GM18868 (cell line): ENCODE measurements around the gene SIAH2.

Experiments
- ATAC-seq: cut with Tn5 transposase; IDR thresholded peaks from one replicate; pipeline ENCODE4 v1.9.1; 2021; ENCODE audit warnings: mild to moderate bottlenecking, moderate library complexity; ENCODE audit not compliant: unreplicated experiment

The SIAH2 gene

DNA sequence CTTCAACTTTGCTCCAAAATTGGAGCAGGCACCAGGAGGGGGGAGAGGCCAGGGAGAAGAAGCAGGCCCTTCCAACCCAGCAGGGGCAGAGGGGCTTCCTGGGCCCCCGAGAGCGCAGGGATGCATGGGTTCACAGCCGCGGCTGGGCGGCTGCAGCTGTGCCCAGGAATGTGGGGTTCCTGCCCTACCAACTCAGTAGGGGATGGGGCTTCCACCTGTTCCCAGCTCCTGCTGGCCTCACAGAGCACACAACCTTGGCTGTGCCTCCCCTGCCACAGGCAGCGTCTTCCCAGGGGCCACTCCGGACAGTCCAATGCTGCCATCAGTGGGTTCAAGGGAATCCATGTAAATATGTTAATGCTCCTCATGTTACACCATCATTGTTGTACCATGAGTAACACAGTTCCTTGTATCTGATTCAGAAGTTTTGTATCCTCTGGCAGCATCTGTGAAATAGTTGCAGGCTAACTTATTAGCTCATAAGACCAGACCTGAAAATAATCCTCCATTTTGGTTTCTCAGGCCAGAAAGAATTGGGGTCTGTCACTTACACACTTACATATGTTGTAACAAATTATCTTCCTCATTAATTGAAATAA, 12.1 kb upstream of the SIAH2 start:
- ATAC-seq: no peak

- no peak for ATAC-seq
These were observed 10.7 kb upstream of the SIAH2 start for GRCh38 chr3:150773616-150774192.

DNA sequence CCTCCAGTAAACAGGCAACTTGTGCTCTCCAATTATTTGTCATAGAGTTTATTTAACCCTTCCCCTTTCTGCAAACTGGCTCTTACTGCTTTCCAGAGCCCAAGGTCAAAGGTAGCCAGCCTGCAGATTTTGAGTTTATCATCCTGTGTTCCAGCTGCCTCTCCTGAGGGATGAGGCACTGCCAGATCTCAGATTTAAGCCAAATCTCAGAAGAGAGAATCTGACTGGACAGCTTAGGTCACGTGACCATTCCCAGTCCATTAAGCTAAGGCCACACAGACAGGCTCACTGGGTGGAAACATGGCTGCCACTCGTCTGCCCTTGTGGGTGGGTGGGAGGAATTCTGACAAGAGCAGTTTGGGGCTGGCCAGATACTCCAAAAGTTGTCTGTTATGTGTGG, 8.6 kb upstream of the SIAH2 start:
- ATAC-seq: no peak

DNA sequence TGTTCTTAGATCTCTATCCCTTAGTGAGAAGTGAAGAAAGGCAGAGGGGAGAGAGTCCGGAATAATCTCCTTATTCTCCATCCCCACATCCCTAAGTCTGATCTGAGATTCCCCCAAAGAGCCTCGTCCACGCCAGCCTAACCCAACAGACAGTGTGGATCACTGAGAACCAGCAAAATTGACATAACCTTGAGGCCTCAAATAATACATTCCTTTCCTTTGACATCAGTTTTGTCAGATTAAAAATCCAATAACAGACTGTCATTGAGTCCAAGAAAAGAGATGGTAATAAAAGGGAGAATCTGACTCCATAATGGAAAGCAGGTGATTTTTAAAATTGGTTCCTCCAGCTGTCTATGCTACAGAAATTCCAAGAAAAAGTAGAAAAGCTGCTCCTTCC, 7.7 kb upstream of the SIAH2 start:
- ATAC-seq: no peak

DNA sequence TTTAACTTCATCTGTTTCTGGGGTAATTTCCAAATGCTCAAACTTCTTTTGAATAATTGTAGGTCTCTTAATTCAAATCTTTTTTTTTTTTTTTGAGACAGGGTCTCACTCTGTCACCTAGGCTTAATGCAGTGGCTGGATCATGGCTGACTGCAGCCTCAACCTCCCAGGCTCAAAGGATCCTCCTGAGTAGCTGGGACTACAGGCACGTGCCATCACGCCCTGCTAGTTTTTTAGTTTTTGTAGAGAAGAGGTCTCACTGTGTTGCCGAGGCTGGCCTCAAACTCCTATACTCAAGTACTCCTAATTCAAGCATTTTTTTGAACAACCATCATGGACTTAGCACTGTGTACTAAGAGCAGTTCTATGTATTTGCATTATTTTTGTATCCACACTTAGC, 3.8 kb upstream of the SIAH2 start:
- ATAC-seq: no peak

GRCh38 chr3:150765949-150766720, 3.2 kb upstream of the SIAH2 start:
- peak; percentile 20 for ATAC-seq

GRCh38 chr3:150764967-150765366, 2.0 kb upstream of the SIAH2 start:
- no peak for ATAC-seq

- no peak for ATAC-seq
These were observed 1.6 kb upstream of the SIAH2 start for GRCh38 chr3:150764566-150764965.

- peak; percentile 5 for ATAC-seq
These were observed 993 bp upstream of the SIAH2 start for GRCh38 chr3:150763841-150764483.

DNA sequence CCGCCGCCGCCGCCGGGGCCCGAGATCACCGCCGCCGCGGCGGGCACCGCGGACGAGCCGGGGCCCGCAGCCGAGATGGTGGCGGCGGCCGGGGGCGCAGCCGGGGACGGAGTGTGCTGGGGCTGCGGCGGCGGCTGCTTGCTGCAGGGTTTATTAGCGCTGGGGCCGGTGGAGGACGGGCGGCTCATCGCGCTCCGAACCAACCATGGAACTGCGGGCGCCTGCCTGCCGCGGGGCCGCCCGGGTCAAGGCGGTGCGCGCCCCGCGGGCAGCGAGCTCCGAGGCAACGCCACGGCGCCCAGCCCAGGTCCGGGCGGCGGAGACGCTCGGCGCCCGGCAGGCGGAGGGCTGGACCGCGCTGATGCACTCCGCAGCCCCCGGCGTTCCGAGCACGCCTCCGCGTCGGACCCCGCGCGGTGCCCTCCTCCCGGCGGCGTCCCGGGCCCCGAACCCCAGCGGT, 277 bp downstream of the SIAH2 start:
- ATAC-seq: no peak

DNA sequence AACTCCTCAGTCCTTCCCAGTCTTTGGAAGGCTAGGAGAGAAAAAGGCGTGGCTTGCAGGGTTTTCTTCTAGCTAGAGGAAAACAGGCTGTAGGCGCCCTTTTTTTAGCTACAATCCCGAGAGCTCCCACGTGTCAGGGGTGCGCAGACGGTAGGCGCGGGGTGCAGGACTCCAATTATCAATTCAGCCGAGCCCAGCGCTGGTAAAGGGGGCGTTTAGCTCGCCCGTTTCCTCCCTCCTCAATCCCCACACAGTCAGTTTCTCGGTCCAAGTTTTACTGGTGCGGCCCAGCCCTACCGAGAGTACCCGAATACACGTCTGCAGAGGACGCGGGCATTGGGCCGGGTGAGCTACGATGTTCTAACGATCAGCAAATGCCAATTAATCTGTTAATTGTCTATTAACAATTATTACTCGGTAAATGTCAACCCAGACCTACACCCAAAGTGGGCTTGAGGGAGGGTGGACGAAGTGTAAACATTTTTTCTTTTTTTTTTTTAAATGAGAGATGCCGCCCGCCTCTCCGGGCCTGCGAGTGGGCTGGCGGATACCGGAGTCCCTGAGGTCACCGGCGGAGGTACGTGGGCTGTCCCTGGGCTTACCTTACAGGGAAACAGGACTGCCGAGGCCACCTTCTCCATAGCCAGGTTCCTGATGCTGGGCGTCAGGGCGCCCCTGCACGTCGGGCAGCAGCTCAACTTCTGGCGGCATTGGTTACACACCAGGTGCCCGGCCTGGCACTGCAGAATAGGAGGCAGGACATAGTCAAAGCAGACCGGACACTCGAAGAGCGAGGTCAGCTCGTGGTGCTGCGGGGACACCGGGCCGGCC, 923 bp downstream of the SIAH2 start:
- no peak for ATAC-seq

DNA sequence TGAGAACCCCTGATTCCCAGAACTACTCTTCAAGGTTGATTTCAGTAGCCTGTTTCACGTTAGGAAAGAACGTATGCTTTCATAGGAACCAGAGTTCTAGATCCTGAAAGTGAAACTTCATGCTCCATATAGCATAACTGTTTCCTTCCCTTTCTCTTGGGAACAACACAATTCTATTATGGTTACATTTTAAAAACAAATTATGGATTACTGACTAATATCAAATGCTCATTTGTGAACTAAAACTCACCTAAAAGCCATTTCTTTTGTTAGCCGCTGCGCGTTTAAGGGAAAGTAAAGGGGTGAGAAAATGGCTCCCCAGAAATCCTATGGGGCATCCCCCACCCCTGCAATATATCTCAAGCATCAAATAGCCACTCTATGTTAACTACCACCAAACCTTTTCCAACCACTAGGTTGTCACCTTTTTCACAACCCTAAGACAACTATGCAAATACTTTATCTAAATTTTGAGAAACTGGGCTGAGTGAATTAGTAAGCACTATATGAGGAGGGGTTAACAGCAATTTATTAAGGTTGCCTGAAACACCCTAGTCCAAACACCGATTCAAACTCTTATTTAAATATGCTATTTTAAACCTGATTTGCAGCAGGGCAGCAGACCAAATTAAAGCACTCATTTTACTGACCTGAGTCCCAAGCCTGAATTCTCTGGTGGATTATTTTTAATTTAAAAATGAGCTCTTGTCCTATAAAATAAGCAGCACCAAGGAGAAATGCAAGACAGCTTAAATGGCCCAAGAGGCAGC, 2.4 kb downstream of the SIAH2 start:
- ATAC-seq: peak; percentile 28

GRCh38 chr3:150759947-150760346, 3.0 kb downstream of the SIAH2 start:
- ATAC-seq: no peak

- no peak for ATAC-seq
These were observed 3.6 kb downstream of the SIAH2 start for GRCh38 chr3:150759319-150759718.

DNA sequence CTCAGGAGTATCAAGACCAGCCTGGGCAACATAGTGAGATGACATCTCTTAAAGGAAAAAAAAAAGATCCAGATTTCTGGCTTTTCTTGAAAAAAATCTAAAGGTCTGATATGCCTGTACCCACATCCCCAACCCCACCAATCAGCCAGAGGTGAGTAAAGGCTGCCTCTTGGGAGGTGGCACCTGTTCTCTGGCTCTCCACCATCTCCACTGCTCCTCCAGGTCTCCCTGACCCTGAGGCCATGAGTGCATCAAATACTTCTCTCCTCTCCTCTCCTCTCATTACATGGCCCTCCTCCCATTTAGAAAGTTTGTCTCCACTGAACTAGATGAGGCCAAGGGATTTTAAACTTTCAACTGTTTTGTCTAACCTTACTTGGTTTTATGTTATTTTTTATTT, 5.2 kb downstream of the SIAH2 start:
- ATAC-seq: no peak

GRCh38 chr3:150757364-150757763, 5.6 kb downstream of the SIAH2 start:
- no peak for ATAC-seq

- ATAC-seq: no peak
These were observed 6.4 kb downstream of the SIAH2 start for GRCh38 chr3:150756491-150757059.

GRCh38 chr3:150755902-150756301, 7.1 kb downstream of the SIAH2 start:
- ATAC-seq: no peak

DNA sequence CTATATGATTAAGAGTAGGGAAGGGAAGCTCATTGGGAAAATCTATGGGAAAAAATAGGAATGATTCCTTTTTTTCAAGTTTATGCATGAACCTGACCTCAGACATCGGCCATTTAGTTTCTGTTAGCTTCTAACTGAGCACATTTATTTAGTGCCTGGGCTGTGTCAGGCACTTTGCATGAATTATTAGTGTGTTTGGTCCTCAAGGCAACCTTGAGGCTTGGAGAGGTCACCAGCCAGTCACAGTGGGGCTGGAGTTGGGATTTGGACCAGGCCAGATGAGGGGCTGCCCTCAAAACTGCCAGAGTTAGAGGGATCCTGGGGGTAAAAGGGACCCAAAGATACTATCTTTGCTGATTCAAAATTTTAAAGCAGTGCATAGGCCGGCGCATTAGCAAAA, 8.1 kb downstream of the SIAH2 start:
- no peak for ATAC-seq

DNA sequence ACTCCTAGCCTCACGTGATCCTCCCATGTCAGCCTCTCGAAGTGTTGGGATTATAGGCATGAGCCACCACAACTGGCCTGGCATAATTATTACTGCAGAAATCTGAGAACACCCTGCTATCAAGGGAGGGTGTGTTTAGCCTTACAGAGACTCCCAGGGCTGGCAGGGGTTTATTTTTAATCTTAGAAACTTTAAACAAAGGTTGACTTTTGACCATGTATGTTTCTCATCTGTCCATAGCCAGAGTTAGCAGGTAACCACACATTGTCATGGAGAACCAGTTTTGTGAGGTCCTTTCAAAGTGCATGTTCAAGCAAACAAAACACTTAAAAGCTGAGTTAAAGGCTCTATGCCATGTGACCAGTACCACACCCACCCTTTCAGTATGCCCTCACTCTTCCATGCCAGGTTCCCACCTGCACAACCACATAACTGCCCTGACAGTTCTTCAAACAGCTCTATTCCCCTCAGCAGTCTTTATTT, 11.1 kb downstream of the SIAH2 start:
- ATAC-seq: no peak
